Endothelial cell of umbilical vein (primary cell): ENCODE results near the gene EYS.

ENCODE experiments used
- EZH2 ChIP-seq: IDR thresholded peaks from 2 replicates; pipeline ENCODE4 v1.6.1; 2012; ENCODE audit warnings: borderline replicate concordance, low read depth, mild to moderate bottlenecking, moderate library complexity, low read length, inconsistent platforms; ENCODE audit not compliant: severe bottlenecking
- FOS ChIP-seq: IDR thresholded peaks from 2 replicates; pipeline ENCODE4 v1.6.1; 2011; ENCODE audit warnings: mild to moderate bottlenecking, low read length, moderate library complexity, borderline replicate concordance; ENCODE audit not compliant: insufficient read depth
- POLR2A ChIP-seq: IDR thresholded peaks from 2 replicates; pipeline ENCODE4 v1.6.1; 2012; ENCODE audit warnings: low read depth, mild to moderate bottlenecking, control low read depth, low read length
- POLR2AphosphoS5 ChIP-seq: IDR thresholded peaks from 2 replicates; pipeline ENCODE4 v1.6.1; 2012; ENCODE audit warnings: low read depth, mild to moderate bottlenecking, control low read depth, low read length, moderate library complexity; ENCODE audit not compliant: insufficient read depth
- TF ChIP-seq, protein P1 (sequence below), 2 donors: IDR thresholded peaks; 1 replicate in 1 of 2; 2 replicates in 1 of 2; pipeline ENCODE4 v1.5.1; 2011; ENCODE audit warnings: low read length in 2 of 2, mild to moderate bottlenecking in 2 of 2, moderate library complexity in 2 of 2, control low read depth in 1 of 2, inconsistent platforms in 1 of 2, low read depth in 1 of 2; ENCODE audit not compliant: insufficient read depth in 1 of 2; ENCODE audit errors: extremely low read depth in 1 of 2
- TF ChIP-seq, protein P2 (sequence below): IDR thresholded peaks from 2 replicates; pipeline ENCODE4 v1.6.1; 2011; ENCODE audit not compliant: insufficient read depth, insufficient read length

DNA sequence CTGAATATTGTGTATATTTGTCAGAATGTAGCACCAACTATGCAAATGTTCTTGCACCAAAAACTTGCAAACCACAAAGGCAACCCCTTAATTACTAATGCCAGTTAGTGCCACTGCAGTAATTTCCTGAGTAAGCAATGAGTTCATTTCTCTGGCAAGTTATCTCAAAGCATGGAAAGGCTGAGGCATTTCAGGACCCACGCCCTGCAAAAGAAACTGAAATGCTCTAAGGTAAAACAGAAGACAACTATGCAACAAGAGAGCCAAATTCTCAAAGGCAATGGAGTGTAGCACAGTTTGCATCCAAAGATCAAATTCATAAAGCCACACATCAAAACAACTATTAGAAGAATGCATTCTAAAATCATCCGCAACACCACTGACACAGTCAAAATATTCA lies 994.4 kb downstream of the EYS start:
- no peak for TF ChIP-seq POLR2A
- TF ChIP-seq, protein P1, sequence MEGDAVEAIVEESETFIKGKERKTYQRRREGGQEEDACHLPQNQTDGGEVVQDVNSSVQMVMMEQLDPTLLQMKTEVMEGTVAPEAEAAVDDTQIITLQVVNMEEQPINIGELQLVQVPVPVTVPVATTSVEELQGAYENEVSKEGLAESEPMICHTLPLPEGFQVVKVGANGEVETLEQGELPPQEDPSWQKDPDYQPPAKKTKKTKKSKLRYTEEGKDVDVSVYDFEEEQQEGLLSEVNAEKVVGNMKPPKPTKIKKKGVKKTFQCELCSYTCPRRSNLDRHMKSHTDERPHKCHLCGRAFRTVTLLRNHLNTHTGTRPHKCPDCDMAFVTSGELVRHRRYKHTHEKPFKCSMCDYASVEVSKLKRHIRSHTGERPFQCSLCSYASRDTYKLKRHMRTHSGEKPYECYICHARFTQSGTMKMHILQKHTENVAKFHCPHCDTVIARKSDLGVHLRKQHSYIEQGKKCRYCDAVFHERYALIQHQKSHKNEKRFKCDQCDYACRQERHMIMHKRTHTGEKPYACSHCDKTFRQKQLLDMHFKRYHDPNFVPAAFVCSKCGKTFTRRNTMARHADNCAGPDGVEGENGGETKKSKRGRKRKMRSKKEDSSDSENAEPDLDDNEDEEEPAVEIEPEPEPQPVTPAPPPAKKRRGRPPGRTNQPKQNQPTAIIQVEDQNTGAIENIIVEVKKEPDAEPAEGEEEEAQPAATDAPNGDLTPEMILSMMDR (IDR thresholded peaks at IDR 0.05; ENCODE audit: extremely low read depth in 1 of 2, insufficient read depth in 1 of 2, low read depth in 1 of 2, low read length in 2 of 2): no peak
- TF ChIP-seq POLR2AphosphoS5: no peak
- TF ChIP-seq, protein P2, sequence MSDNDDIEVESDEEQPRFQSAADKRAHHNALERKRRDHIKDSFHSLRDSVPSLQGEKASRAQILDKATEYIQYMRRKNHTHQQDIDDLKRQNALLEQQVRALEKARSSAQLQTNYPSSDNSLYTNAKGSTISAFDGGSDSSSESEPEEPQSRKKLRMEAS: no peak
- no peak for TF ChIP-seq EZH2
- no peak for TF ChIP-seq FOS
